HEK293T (cell line): ENCODE results near the gene UNC5B.

ENCODE experiments used
- ARNT ChIP-seq: fragments of 450-650 bp; IDR thresholded peaks from 2 replicates; pipeline ENCODE4 v1.6.1; 2017; ENCODE audit warnings: mild to moderate bottlenecking
- BHLHE40 ChIP-seq: fragments of 450-650 bp; IDR thresholded peaks from 2 replicates; pipeline ENCODE4 v1.6.1; 2016; ENCODE audit warnings: mild to moderate bottlenecking, moderate library complexity, borderline replicate concordance
- CTBP1 ChIP-seq: fragments of 450-650 bp; IDR thresholded peaks from 2 replicates; pipeline ENCODE4 v1.6.1; 2016; ENCODE audit warnings: borderline replicate concordance
- ELF4 ChIP-seq: fragments of 450-650 bp; IDR thresholded peaks from 2 replicates; pipeline ENCODE4 v1.6.1; 2017; ENCODE audit warnings: antibody characterized with exemption
- FOXA1 ChIP-seq: fragments of 450-650 bp; IDR thresholded peaks from 2 replicates; pipeline ENCODE4 v1.6.1; 2016; ENCODE audit warnings: mild to moderate bottlenecking
- FOXK2 ChIP-seq: fragments of 450-650 bp; IDR thresholded peaks from 2 replicates; pipeline ENCODE4 v1.6.1; 2016; ENCODE audit warnings: mild to moderate bottlenecking
- FOXM1 ChIP-seq: fragments of 450-650 bp; IDR thresholded peaks from 2 replicates; pipeline ENCODE4 v1.6.1; 2017; ENCODE audit warnings: mild to moderate bottlenecking, borderline replicate concordance
- HDGF ChIP-seq: fragments of 450-650 bp; IDR thresholded peaks from 2 replicates; pipeline ENCODE4 v1.6.1; 2017; ENCODE audit warnings: antibody characterized with exemption, borderline replicate concordance
- L3MBTL2 ChIP-seq: fragments of 450-650 bp; conservative IDR thresholded peaks from 2 replicates; pipeline ENCODE4 v1.6.1; 2016; ENCODE audit warnings: mild to moderate bottlenecking
- NFRKB ChIP-seq: fragments of 450-650 bp; IDR thresholded peaks from 2 replicates; pipeline ENCODE4 v1.6.1; 2016; ENCODE audit warnings: mild to moderate bottlenecking, moderate library complexity
- SP1 ChIP-seq: fragments of 450-650 bp; IDR thresholded peaks from 2 replicates; pipeline ENCODE4 v1.6.1; 2017
- SUZ12 ChIP-seq: fragments of 450-650 bp; IDR thresholded peaks from 2 replicates; pipeline ENCODE4 v1.6.1; 2016; ENCODE audit warnings: mild to moderate bottlenecking
- TARDBP ChIP-seq: fragments of 450-650 bp; IDR thresholded peaks from 2 replicates; pipeline ENCODE4 v1.6.1; 2016
- TF ChIP-seq, protein P1 (sequence below): fragments of 450-650 bp; IDR thresholded peaks from 2 replicates; pipeline ENCODE4 v1.6.1; 2016

DNA sequence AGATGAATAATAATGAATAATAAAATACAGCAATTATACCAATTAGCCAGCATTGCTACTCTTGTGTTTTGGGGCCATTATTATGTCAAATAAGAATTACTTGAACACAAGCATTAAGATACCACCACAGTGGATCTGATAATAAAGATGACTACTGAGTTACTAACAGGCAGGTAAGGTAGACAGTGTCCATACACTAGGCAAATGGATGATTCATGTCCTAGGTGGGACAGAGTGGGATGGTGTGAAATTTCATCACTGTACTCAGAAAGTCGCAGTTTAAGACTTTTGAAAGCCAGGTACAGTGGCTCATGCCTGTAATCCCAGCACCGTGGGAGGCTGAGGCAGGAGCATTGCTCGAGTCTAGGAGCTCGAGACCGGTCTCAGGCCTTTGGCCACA, 8.7 kb upstream of the UNC5B start:
- TF ChIP-seq BHLHE40 (no peak), FOXM1 (no peak), ELF4 (no peak), ARNT (no peak), SUZ12 (no peak), SP1 (no peak), HDGF (no peak), NFRKB (no peak), FOXA1 (no peak), L3MBTL2 (no peak), TARDBP (no peak), CTBP1 (no peak), FOXK2 (no peak)
- TF ChIP-seq, protein P1, sequence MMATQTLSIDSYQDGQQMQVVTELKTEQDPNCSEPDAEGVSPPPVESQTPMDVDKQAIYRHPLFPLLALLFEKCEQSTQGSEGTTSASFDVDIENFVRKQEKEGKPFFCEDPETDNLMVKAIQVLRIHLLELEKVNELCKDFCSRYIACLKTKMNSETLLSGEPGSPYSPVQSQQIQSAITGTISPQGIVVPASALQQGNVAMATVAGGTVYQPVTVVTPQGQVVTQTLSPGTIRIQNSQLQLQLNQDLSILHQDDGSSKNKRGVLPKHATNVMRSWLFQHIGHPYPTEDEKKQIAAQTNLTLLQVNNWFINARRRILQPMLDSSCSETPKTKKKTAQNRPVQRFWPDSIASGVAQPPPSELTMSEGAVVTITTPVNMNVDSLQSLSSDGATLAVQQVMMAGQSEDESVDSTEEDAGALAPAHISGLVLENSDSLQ, result no peak
